ENCODE measurements around the gene GALM. TPM values are rescaled to one million over a fixed set of nuclear protein-coding genes. Genes with fewer than 3 reads are reported as not detected.

The GALM gene
- total and polyA plus RNA-seq, 4 donors = 20.5 to 32.8 (median 26.1) TPM

DNA sequence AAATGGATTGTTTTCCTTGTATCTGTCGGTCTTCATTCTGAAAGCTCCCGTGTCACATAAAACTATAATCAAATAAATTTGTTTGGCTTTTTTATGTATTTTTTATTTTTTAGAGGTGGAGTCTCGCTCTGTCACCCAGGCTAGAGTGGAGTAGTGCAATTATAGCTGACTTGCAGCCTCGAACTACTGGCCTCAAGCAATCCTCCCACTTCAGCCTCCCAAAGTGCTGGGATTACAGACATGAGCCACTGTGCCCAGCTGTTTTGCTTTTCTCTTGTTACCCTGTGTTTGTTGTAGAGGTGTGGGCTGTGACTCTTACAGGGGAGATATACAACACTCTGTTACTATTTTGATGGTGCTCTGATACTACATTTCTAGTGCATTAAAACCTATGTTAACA lies 2.2 kb downstream of the GALM start:
- WGBS = 83% methylated on average over 4 of the region's 4 CpGs
- Histone ChIP-seq H3K27ac (ENCODE audit: low read depth in 1 of 2, low read length in 2 of 2) (peak overlapping the region; percentile 84 to 87), H3K4me1 (ENCODE audit: control insufficient read depth in 4 of 4, insufficient read depth in 4 of 4, low read length in 3 of 4) (peaks cover 8 to 32% (median 16%) of the 10 kb centered on the region in 4 donors)

DNA sequence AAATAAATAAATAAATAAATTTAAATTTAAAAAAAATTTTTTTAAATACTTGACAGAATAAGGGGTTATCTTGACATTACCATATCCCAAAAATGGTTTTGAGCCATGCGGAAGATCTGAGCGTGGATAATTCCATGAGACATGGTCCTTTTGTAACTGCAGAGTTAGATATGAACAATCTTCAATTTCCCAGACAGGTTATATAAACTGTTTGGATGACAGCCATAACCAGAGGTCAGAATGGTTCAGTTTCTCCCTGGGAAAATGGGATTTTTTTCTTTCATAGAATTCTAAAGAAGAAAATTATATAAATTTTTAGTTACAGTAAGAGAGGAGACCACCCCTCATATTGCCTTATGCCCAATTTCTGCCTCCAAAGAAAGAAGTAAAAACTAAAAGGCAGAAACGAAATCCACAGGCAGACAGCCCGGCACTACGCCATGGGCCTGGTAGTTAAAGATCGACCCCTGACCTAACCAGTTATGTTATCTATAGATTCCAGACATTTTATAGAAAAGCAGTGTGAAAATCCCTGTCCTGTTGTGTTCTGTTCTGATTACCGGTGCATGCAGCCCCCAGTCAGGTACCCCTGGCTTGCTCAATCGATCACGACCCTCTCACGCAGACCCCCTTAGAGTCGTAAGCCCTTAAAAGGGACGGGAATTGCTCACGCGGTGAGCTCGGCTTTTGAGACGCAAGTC lies 3.0 kb downstream of the GALM start:
- TF ChIP-seq HNF4A (conservative IDR thresholded peaks at IDR 0.05) = peak in 1 of 2 donors; percentile 14
- TF ChIP-seq RXRA (IDR thresholded peaks at IDR 0.05) = peak in 1 of 2 donors; percentile 30
- TF ChIP-seq JUND (IDR thresholded peaks at IDR 0.05) = no peak
- Histone ChIP-seq H3K4me1 (ENCODE audit: control insufficient read depth in 4 of 4, insufficient read depth in 4 of 4, low read length in 3 of 4) (peaks cover 8 to 32% (median 16%) of the 10 kb centered on the region in 4 donors), H3K9me3 (ENCODE audit: control insufficient read depth in 4 of 4, low read length in 3 of 4) (no peaks in the 10 kb centered on the region), H3K9ac (ENCODE audit: low read depth in 1 of 2, low read length in 2 of 2) (peak overlapping the region in 1 of 2 donors; percentile 46), H3K36me3 (ENCODE audit: control insufficient read depth in 4 of 4, insufficient read depth in 3 of 4, low read depth in 1 of 4, low read length in 3 of 4) (no peaks in the 10 kb centered on the region), H3K4me3 (ENCODE audit: low read depth in 1 of 3, low read length in 3 of 3) (no peak overlapping the region), H3K27me3 (ENCODE audit: control insufficient read depth in 4 of 4, insufficient read depth in 4 of 4, low read length in 3 of 4) (no peaks in the 10 kb centered on the region), H3K27ac (ENCODE audit: low read depth in 1 of 2, low read length in 2 of 2) (peak overlapping the region; percentile 48 to 65)
- no peak for DNase-seq (ENCODE audit: low spot score)
- WGBS = 76% methylated on average over 16 of the region's 16 CpGs

More for the DNA sequence above, 2.2 kb downstream of the GALM start:
- no peak for DNase-seq (ENCODE audit: low spot score)
- no peak for TF ChIP-seq YY1 (IDR thresholded peaks at IDR 0.05)
- TF ChIP-seq HNF4G (IDR thresholded peaks at IDR 0.05) = no peak
- TF ChIP-seq GABPA (IDR thresholded peaks at IDR 0.05 in 1 of 2, conservative IDR thresholded peaks at IDR 0.05 in 1 of 2) = no peak
- TF ChIP-seq, protein P1, sequence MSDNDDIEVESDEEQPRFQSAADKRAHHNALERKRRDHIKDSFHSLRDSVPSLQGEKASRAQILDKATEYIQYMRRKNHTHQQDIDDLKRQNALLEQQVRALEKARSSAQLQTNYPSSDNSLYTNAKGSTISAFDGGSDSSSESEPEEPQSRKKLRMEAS (IDR thresholded peaks at IDR 0.05) = no peak
- TF ChIP-seq JUND (IDR thresholded peaks at IDR 0.05) = no peak
- no peak for TF ChIP-seq HNF4A (conservative IDR thresholded peaks at IDR 0.05)
- TF ChIP-seq, protein P2, sequence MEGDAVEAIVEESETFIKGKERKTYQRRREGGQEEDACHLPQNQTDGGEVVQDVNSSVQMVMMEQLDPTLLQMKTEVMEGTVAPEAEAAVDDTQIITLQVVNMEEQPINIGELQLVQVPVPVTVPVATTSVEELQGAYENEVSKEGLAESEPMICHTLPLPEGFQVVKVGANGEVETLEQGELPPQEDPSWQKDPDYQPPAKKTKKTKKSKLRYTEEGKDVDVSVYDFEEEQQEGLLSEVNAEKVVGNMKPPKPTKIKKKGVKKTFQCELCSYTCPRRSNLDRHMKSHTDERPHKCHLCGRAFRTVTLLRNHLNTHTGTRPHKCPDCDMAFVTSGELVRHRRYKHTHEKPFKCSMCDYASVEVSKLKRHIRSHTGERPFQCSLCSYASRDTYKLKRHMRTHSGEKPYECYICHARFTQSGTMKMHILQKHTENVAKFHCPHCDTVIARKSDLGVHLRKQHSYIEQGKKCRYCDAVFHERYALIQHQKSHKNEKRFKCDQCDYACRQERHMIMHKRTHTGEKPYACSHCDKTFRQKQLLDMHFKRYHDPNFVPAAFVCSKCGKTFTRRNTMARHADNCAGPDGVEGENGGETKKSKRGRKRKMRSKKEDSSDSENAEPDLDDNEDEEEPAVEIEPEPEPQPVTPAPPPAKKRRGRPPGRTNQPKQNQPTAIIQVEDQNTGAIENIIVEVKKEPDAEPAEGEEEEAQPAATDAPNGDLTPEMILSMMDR (IDR thresholded peaks at IDR 0.05; ENCODE audit: low read depth, low read length, missing input control) = no peak
- TF ChIP-seq TAF1 (conservative IDR thresholded peaks at IDR 0.05) = no peak
- TF ChIP-seq RAD21 (IDR thresholded peaks at IDR 0.05) = no peak
- no peak for TF ChIP-seq EGR1 (IDR thresholded peaks at IDR 0.05; ENCODE audit: low read depth in 2 of 2)
- TF ChIP-seq, protein P3, sequence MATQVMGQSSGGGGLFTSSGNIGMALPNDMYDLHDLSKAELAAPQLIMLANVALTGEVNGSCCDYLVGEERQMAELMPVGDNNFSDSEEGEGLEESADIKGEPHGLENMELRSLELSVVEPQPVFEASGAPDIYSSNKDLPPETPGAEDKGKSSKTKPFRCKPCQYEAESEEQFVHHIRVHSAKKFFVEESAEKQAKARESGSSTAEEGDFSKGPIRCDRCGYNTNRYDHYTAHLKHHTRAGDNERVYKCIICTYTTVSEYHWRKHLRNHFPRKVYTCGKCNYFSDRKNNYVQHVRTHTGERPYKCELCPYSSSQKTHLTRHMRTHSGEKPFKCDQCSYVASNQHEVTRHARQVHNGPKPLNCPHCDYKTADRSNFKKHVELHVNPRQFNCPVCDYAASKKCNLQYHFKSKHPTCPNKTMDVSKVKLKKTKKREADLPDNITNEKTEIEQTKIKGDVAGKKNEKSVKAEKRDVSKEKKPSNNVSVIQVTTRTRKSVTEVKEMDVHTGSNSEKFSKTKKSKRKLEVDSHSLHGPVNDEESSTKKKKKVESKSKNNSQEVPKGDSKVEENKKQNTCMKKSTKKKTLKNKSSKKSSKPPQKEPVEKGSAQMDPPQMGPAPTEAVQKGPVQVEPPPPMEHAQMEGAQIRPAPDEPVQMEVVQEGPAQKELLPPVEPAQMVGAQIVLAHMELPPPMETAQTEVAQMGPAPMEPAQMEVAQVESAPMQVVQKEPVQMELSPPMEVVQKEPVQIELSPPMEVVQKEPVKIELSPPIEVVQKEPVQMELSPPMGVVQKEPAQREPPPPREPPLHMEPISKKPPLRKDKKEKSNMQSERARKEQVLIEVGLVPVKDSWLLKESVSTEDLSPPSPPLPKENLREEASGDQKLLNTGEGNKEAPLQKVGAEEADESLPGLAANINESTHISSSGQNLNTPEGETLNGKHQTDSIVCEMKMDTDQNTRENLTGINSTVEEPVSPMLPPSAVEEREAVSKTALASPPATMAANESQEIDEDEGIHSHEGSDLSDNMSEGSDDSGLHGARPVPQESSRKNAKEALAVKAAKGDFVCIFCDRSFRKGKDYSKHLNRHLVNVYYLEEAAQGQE (IDR thresholded peaks at IDR 0.05) = no peak
- TF ChIP-seq NR2F2 (IDR thresholded peaks at IDR 0.05) = no peak
- TF ChIP-seq SP1 (IDR thresholded peaks at IDR 0.05) = no peak
- TF ChIP-seq FOXA2 (IDR thresholded peaks at IDR 0.05) = no peak
- TF ChIP-seq FOXA1 (IDR thresholded peaks at IDR 0.05) = no peak
- peak overlapping the region; percentile 14 to 25 for H3K9ac ChIP-seq (ENCODE audit: low read depth in 1 of 2, low read length in 2 of 2)
- no peaks in the 10 kb centered on the region for H3K27me3 ChIP-seq (ENCODE audit: control insufficient read depth in 4 of 4, insufficient read depth in 4 of 4, low read length in 3 of 4)
- no peaks in the 10 kb centered on the region for H3K9me3 ChIP-seq (ENCODE audit: control insufficient read depth in 4 of 4, low read length in 3 of 4)
- no peaks in the 10 kb centered on the region for H3K36me3 ChIP-seq (ENCODE audit: control insufficient read depth in 4 of 4, insufficient read depth in 3 of 4, low read depth in 1 of 4, low read length in 3 of 4)
- peak overlapping the region in 1 of 3 donors; percentile 56 for H3K4me3 ChIP-seq (ENCODE audit: low read depth in 1 of 3, low read length in 3 of 3)

Data from liver (tissue), 9 donors.